K562 (cell line): ENCODE measurements around the gene HOXC10. TPM values are rescaled to one million over a fixed set of nuclear protein-coding genes. Genes with fewer than 3 reads are reported as not detected.

Experiments used
- ATAC-seq: fragments of 200-7000 bp; cut with Tn5 transposase; 3 replicates; pipeline ENCODE4 v1.9.1; 2020; ENCODE audit warnings: moderate library complexity
- BruUV-seq: library from RNA; stranded (reverse); fragments of 400-500 nt; replicated peaks from 2 replicates; lab custom pipeline; 2021; lab: Mats Ljungman, UMichigan
- CTCF ChIA-PET: fragments of 300-600 bp; formaldehyde crosslinking; extraction: SDS; loops from one replicate; lab custom pipeline; 2021; ENCODE audit warnings: low intra/inter-chr PET ratio; lab: Yijun Ruan, JAX
- POLR2A ChIA-PET: fragments of 300-600, 350-650 bp; sonication (Branson Sonifier 250); formaldehyde crosslinking; extraction: SDS; loops from one replicate; lab custom pipeline; 2021; ENCODE audit warnings: antibody characterized with exemption, inconsistent platforms; lab: Yijun Ruan, JAX
- DNase-seq, 4 experiments: peaks; one replicate each; pipeline versions ENCODE4 v3.0.0 to v3.0.0-alpha.2; 2011 to 2018; ENCODE audit warnings: low spot score in 3 of 4, mixed read lengths in 3 of 4; ENCODE audit errors: extremely low read depth in 1 of 4
- FAIRE-seq: peaks from 2 replicates; lab custom pipeline; 2011; peaks lifted over from hg19 to GRCh38; lab: Jason Lieb, UNC
- H2AFZ ChIP-seq: 2 replicates; pipeline ENCODE4 v1.6.0; 2011; ENCODE audit warnings: low read depth, low read length, control low read depth, inconsistent platforms
- H3K27ac ChIP-seq: fragments of 200-600 bp; 3 replicates; pipeline ENCODE4 v1.8.0; 2011; ENCODE audit warnings: low read depth, mild to moderate bottlenecking, control low read depth, inconsistent platforms, low read length, moderate library complexity, mixed read lengths; ENCODE audit errors: extremely low read depth
- H3K27me3 ChIP-seq, 2 experiments: fragments of 300-600 bp in 1 of 2; 2 replicates in 1 of 2; 3 replicates in 1 of 2; pipeline versions ENCODE4 v1.6.0 to v1.8.0; 2011; ENCODE audit warnings: inconsistent platforms in 2 of 2, low read length in 2 of 2, mild to moderate bottlenecking in 1 of 2, mixed read lengths in 1 of 2, moderate library complexity in 1 of 2; ENCODE audit not compliant: control insufficient read depth in 2 of 2, insufficient read depth in 2 of 2
- H3K36me3 ChIP-seq: fragments of 300-600 bp; 3 replicates; pipeline ENCODE4 v1.8.0; 2011; ENCODE audit warnings: mild to moderate bottlenecking, low read length, inconsistent platforms; ENCODE audit not compliant: control insufficient read depth, insufficient read depth
- H3K4me1 ChIP-seq, 2 experiments: fragments of 200-600 bp in 1 of 2; replicated peaks in 1 of 2; 2 replicates in 1 of 2; 3 replicates in 1 of 2; pipeline versions ENCODE4 v1.5.1 to v1.8.0; 2011; ENCODE audit warnings: inconsistent platforms in 2 of 2, low read length in 2 of 2, mild to moderate bottlenecking in 1 of 2, mixed read lengths in 1 of 2, moderate library complexity in 1 of 2; ENCODE audit not compliant: control insufficient read depth in 2 of 2, insufficient read depth in 2 of 2
- H3K4me2 ChIP-seq: 2 replicates; pipeline ENCODE4 v1.6.1; 2011; ENCODE audit warnings: low read length, control low read depth, inconsistent platforms, mixed read lengths; ENCODE audit not compliant: insufficient read depth
- H3K4me3 ChIP-seq: fragments of 200-600 bp; sonication (generic), shearing (Covaris generic); 2 replicates; pipeline ENCODE4 v1.5.1; 2016; ENCODE audit warnings: control low read depth, inconsistent platforms
- H3K79me2 ChIP-seq: fragments of 200-600 bp; 3 replicates; pipeline ENCODE4 v1.8.0; 2011; ENCODE audit warnings: low read length, inconsistent platforms; ENCODE audit not compliant: control insufficient read depth, insufficient read depth
- H3K9ac ChIP-seq, 2 experiments: 2 replicates each; pipeline versions ENCODE4 v1.6.0 to v1.6.1; 2011; ENCODE audit warnings: low read depth in 2 of 2, low read length in 2 of 2, control low read depth in 1 of 2, inconsistent platforms in 1 of 2, mild to moderate bottlenecking in 1 of 2, mixed read lengths in 1 of 2; ENCODE audit not compliant: insufficient read depth in 1 of 2
- H3K9me1 ChIP-seq: one replicate; pipeline ENCODE4 v1.6.0; 2011; ENCODE audit warnings: inconsistent platforms, mild to moderate bottlenecking, low read length, moderate library complexity; ENCODE audit not compliant: control insufficient read depth, insufficient read depth
- H3K9me3 ChIP-seq: replicated peaks from 2 replicates; pipeline ENCODE4 v1.5.1; 2011; ENCODE audit warnings: low read depth, low read length, inconsistent platforms; ENCODE audit not compliant: control insufficient read depth, insufficient read depth
- H4K20me1 ChIP-seq: replicated peaks from 2 replicates; pipeline ENCODE4 v1.6.1; 2011; ENCODE audit warnings: low read length, inconsistent platforms, mixed read lengths; ENCODE audit not compliant: control insufficient read depth, insufficient read depth
- MYNN ChIP-seq, 2 experiments: sonication (generic); formaldehyde crosslinking in 1 of 2; IDR thresholded peaks; 2 replicates each; pipeline versions ENCODE4 v1.5.0 to v1.6.1; 2016 to 2020; ENCODE audit warnings: antibody characterized with exemption in 1 of 2, missing genetic modification reagents in 1 of 2
- PBX2 ChIP-seq, 2 experiments: IDR thresholded peaks in 1 of 2; conservative IDR thresholded peaks in 1 of 2; 2 replicates each; pipeline ENCODE4 v1.6.1; 2016; ENCODE audit warnings: low read depth in 2 of 2, mild to moderate bottlenecking in 1 of 2, missing compliant biosample characterization in 1 of 2, missing genetic modification characterization in 1 of 2, moderate library complexity in 1 of 2
- ZSCAN29 ChIP-seq: fragments of 450-650 bp; IDR thresholded peaks from 2 replicates; pipeline ENCODE4 v1.6.1; 2017
- WGBS: fragments of 100-300 bp; shearing (Covaris generic); methylation state at CpG from one replicate; pipeline ENCODE4 v1.1.6; 2016; ENCODE audit warnings: low coverage, mixed read lengths; ENCODE audit not compliant: insufficient coverage; ENCODE audit errors: missing lambda C conversion rate; 5-methylcytosine and 5-hydroxymethylcytosine counted together
- in situ Hi-C: fragments of 300-500 bp; cut with MboI; formaldehyde crosslinking; loops from 4 replicates; pipeline ENCODE4 v1.15.0; 2018; ENCODE audit warnings: inconsistent platforms, mixed read lengths
- intact Hi-C: fragments of 100-400 bp; cut with micrococcal nuclease; formaldehyde crosslinking; loops from 2 replicates; pipeline ENCODE4 v1.14.2; 2022
- polyA plus RNA-seq, 8 experiments: library from polyadenylated mRNA; depleted of rRNA in 4 of 8; stranded (reverse) in 5 of 8; unstranded in 3 of 8; fragments of >200 nt; fragmentation: Nextera tagmentation in 2 of 8; fragmentation: Illumina TruSeq in 1 of 8; extraction: Ambion mirVana in 2 of 8; extraction: Trizol in 1 of 8; gene quantifications; 2 replicates each; pipeline versions ENCODE4 v1.2.1 to v1.2.3, GENCODE V29; 2011 to 2014; ENCODE audit warnings: inconsistent platforms in 1 of 8, missing spikeins in 1 of 8
- total RNA-seq, 7 experiments: library from RNA; depleted of rRNA in 6 of 7; stranded (reverse); fragments of >200 nt in 6 of 7; fragmentation: Illumina TruSeq in 2 of 7; extraction: Trizol in 2 of 7; gene quantifications; 2 replicates each; pipeline versions ENCODE4 v1.2.1 to v1.2.3, GENCODE V29; 2011 to 2021; ENCODE audit warnings: low replicate concordance in 1 of 7

The HOXC10 gene
- total and polyA plus RNA-seq, 9 of the 15 experiments (the other 6 are each of a cell fraction or from before 2014, with no cell fraction given) = 0.13 to 0.77 (median 0.35) TPM; not detected in 2

GRCh38 chr12:54025499-54026405, 40.8 kb downstream of the HOXC10 start (continued):
- TF ChIP-seq MYNN (IDR thresholded peaks at IDR 0.05) (no peak), MYNN (CRISPR knock-in tag; IDR thresholded peaks at IDR 0.05) (no peak), PBX2 (CRISPR knock-in tag; IDR thresholded peaks at IDR 0.05; ENCODE audit: low read depth) (no peak), PBX2 (tag; conservative IDR thresholded peaks at IDR 0.05; ENCODE audit: low read depth) (peak; percentile 57; the same call in 1 of the 2 replicates)

GRCh38 chr12:54026640-54027441, 41.9 kb downstream of the HOXC10 start:
- Histone ChIP-seq H3K4me3 (no peak overlapping the region), H3K27me3 (no peaks in the 10 kb centered on the region), H3K4me1 (peaks cover 3 to 26% of the 10 kb centered on the region in 2 experiments; a peak in 4 of 5 replicates), H3K36me3 (peaks cover 2% of the 10 kb centered on the region; the same call in 1 of the 3 replicates), H3K27ac (no peak overlapping the region), H3K9me3 (no peaks in the 10 kb centered on the region), H3K9me1 (no peaks in the 10 kb centered on the region), H3K4me2 (no peak overlapping the region), H2AFZ (no peak overlapping the region), H3K9ac (peak overlapping the region in 1 of 2 experiments; percentile 33; a peak in 1 of 4 replicates), H4K20me1 (no peaks in the 10 kb centered on the region), H3K79me2 (no peaks in the 10 kb centered on the region)
- intact Hi-C loops = no loop called here
- DNase-seq = no peak
- no TSS peak for BruUV-seq
- ChIA-PET POLR2A (interaction anchor here (0.7 to 1.5 kb wide), 4 partner anchors 10 to 628 kb away, joined by 3 to 5 read pairs (median 4); no protein-coding TSS in a partner anchor), CTCF (interaction anchor here (0.7 kb wide), 1 partner anchor 110 kb away, joined by 3 read pairs; no protein-coding TSS in a partner anchor)
- no peak for ATAC-seq
- 69% methylated on average over 21 of the region's 22 CpGs for WGBS
- no peak for FAIRE-seq
- in situ Hi-C loops = loop anchor here (10.0 kb wide), 1 partner anchor 168 kb away; no protein-coding TSS in a partner anchor
- TF ChIP-seq ZSCAN29 = no peak
